Epidermal melanocyte (primary cell): ENCODE measurements around the gene ZBTB26.

Source experiments
- DNase-seq: peaks from one replicate; pipeline ENCODE4 v3.0.0; 2011; ENCODE audit warnings: low spot score; ENCODE audit not compliant: insufficient read length

Gene ZBTB26, protein sequence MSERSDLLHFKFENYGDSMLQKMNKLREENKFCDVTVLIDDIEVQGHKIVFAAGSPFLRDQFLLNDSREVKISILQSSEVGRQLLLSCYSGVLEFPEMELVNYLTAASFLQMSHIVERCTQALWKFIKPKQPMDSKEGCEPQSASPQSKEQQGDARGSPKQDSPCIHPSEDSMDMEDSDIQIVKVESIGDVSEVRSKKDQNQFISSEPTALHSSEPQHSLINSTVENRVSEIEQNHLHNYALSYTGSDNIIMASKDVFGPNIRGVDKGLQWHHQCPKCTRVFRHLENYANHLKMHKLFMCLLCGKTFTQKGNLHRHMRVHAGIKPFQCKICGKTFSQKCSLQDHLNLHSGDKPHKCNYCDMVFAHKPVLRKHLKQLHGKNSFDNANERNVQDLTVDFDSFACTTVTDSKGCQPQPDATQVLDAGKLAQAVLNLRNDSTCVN

DNA sequence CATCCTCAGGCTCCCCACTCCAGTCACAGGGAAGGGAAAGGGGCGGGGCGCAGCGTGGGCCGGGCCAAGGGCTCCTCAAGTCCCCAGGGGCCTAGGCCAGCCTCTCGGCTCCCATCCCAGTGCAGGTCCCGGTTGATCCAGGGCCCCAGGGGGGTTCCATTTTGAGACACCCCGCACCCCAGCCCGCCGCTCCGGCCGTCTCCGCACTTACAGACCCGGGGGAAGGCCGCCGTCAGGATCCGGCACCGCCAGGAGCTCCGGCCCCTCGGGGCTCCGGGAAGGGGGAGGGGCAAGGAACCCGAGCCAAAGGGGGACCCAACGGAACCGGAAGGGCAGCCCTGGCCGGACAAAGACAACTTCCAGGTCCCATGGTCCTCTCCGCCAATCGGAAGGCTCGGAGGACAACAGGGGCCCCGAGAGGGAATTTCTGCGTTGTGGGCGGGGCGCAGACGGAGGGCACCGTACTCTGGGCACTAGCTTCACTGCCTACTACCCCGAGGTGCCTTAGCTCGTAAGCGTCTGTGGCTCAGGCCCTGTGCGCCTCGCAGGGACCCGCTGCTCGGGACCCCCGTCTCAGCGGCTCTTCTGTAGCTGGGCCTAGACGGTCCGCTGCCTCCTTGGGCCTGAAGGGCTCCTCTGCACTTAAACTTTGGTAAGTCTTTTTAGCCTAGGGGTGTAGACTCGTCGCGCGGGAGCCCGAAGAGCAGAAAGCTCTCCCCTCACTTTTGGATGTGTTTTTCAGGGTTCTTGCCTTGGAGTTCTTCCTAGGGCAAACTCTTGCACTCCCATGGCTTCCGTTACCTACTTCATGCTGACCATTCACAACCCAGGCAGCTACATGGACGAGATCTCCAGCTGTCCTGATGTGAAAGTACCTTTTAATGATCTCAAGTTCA, at the start of gene ZBTB26:
Gene ZBTB26 (minus strand): TSS at position 287 of the 896 bp plus-strand sequence. CDS start 11,578 bp downstream, outside the sequence.
- peak; percentile 98 for DNase-seq

DNA sequence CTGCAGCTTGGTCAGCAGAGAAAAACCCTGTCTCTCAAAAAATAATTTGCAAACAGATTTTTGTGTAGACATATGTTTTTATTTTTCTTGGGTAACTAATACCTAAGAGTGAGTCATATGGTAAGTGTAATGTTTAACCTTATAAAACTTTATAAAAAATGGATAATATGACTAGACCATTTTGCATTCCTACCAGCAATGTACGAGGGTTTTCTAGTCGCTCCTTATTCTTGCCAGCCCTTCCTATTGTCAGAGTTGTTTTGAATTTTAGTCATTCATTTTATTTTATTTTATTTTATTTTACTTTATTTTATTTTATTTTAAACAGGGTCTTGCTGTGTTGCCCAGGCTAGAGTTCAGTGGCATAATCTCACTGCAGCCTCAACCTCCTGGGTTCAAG, 47.3 kb upstream of the ZBTB26 start:
- DNase-seq, result no peak

DNA sequence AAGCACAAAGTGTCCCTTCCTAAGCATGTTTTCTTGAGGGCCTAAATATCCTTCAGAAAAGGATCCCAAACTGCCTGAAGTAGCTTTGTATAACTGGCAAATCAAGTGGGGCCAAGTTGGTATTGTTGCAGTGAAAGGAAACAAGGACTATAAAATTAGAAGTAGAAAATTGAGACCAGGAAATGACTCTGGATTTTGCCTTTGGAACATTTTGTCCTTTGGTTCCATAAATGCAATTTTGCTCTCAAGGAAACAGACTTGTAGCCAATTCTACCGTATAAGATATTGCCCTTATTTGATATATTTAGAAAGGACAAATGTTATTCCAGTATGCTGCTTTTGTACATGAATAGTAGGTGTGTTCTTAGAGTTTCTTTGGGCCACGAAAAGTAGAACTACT, 43.9 kb upstream of the ZBTB26 start:
- DNase-seq, result no peak

DNA sequence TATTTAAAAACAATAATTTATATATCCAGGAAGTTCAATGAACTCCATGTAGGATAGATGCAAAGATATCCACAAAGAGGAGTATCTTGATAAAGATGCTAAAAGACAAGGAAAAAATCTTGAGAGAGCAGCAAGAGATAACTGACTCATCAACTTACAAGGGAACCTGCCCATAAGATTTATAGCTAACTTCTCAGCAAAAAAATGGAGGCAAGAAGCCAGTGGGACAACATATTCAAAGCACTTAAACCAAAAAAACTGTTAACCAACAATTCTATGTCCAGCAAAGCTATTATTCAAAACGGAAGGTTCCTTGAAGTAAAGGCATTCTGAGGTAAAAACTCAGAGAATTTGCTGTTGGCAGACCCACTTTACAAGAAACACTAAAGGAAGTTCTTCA, 29.8 kb upstream of the ZBTB26 start:
- DNase-seq, result no peak

DNA sequence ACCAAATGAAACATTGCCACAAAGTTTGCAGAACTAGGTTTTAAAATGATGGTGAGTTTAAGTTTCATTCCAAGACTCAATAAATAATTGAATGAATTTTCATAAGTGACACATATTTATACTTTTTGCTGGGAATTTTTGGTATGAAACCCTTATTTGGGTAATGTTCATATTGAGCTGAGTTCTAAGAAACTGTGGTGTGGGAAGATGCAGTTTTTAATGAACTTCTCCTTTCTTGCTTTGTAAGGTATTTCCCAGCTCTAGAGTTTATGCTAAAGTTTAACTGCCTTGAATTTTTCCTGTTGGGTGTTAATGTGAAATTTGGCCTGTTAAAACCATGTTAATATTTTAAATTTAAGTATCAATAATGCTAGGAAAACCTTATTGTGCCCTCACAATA, 24.6 kb upstream of the ZBTB26 start:
- no peak for DNase-seq

DNA sequence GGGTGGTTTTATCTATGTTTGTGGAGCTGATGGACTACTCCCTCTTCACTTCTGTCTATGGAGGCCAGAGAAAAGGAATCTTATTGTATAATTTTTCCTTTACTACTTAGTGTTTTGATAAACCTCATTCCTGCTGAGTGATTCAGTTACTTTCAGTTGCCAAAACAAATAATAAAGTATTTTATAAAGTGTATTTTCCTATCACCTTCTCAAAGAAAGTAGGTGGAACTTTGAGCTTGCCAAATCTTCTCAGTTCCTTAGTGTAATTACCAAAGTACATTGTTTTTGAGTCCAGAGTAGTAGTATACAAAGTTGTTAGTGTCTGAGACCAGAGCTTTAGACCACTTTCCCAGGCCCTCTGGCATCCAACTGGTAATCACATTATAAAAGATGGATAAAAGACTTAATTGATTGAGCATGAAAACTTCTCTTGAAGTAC, 23.0 kb upstream of the ZBTB26 start:
- DNase-seq, result peak; percentile 27

DNA sequence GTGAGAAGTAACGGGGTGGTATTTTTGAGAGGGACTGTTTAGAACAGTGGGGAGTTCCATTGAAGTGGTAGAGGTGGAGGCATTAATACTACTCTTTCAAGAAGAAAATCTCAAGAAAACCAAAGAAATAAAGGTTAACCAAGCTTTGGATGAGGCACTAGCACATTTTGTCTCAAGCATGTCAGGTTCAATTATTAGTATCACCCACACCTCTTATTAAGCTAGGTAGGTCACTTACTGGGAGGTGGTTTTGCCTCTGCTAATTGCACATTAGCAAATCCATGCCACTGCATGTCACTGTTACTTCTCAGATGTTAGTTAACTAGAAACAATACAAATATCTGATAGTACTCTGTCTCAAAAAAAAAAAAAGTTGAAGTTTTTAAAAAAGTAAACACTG, 19.7 kb upstream of the ZBTB26 start:
- DNase-seq, result no peak

DNA sequence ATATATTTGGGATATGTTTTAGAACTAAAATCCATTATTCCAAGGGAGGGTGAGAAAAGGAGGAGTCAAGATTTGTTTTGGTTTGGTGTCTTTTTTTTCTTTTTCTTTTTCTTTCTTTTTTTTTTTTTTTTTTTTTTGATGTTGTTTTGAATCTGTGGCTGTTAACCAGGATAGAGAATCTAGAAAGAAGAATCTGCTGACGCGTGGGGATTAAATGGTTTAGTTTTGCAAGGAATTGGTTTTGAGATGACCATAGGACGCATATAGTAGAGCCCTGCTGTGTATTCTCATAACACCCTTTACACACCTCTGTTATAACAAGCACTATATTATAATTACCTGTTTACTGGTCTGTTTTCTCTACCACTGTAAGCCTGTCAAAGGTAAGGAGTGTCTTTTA, 19.0 kb upstream of the ZBTB26 start:
- no peak for DNase-seq

DNA sequence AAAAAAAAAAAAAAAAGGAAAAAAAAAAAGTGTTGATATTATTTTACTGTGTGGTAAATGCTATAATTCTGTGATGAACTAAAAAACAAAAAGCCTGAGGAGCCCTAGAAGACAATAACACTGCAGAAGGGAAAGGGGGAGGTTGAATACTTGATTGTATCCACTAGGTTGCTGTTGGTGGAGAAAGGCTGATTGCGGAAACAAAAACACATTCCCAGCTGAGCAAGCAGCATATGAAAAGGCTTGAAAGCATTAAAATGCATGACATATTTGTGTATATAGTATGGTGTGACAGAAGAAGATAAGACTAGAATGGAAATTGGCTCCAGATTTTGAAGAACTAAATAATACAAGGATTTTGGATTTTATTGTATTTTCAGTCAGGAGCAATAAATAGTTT, 18.4 kb upstream of the ZBTB26 start:
- DNase-seq, result no peak

DNA sequence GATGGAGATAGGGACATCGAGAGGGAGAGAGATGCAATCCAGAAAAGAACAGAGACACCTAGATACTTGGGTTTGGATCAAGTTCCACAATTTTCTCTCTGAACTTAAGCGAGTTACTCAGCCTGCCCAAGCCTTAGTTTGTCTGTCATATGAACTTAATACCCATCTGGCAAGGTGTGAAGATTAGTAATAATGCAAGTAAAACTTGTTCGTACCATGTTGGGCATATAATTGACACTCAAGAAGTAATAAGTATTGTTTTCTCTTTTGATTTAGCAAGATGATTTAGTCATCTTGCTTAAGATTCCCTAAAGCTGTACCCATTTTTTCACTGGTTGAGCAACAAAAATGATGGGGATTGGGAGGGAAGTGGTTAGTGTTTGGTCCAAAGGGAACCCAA, 17.0 kb upstream of the ZBTB26 start:
- DNase-seq, result no peak

DNA sequence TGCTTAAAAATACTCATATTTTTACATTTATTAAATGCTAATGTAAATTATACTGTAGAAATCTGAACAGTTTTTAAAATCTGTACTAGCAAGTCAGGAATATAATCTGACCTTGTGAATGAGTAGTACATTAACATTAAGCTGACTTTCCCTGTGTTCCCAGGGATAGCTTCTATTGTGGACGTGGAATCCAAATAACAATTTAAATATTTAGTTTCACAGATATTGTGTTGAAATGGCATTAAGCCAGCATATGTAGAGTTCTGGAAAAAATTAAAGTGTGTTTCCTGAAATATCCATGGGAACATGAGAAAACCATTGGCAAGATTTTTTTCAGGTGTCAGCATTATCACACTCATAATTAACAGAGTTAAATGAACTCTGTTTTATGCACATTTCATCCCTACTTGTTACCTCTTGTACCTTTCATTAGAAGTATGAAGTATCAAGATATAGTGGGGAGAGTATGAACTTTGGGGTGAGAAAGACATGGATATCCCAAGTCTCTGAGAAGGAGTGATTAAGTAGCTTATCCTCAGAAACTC, 15.2 kb upstream of the ZBTB26 start:
- no peak for DNase-seq

DNA sequence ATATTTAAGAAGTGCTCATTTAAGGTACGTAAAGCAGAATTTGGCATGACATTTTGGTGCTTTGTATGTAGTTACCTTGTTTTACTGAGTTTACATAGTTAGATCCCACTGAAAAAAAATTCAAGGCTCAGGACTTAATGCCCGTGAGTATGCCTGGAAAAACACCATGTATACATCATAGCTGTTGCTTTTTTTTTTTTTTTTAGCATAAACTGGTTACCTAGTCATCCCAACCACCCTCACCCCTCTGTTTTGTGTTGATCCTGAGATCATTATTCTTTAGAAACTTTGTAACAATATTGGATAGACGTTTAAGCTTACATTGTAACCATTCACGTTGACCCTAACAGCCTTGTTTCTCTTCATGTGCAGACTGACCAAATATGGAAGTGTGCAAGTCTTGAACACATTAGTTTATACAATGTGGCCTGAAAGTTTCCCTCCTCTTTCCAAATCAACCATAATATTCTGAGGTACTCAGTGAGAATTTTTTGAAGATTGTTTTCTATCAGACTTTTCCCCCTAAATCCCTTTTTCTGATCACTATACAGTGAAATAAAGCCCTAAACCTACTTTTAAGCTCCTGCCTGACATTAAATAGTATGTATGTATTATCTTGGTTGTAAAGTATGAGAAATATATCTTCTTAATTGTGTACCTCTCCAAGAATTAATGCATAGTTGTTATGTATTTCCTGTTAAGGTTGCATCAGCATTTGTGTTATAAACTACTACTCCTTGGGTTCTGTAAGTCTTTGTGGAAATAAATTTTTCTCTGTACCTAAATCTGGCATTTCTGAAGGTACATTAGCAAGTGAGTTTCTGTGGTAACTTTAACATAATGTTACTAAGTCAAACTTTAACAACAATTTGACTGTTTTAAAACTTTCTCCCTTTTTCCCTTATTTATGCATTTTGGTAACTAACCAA, 13.9 kb upstream of the ZBTB26 start:
- DNase-seq, result no peak

DNA sequence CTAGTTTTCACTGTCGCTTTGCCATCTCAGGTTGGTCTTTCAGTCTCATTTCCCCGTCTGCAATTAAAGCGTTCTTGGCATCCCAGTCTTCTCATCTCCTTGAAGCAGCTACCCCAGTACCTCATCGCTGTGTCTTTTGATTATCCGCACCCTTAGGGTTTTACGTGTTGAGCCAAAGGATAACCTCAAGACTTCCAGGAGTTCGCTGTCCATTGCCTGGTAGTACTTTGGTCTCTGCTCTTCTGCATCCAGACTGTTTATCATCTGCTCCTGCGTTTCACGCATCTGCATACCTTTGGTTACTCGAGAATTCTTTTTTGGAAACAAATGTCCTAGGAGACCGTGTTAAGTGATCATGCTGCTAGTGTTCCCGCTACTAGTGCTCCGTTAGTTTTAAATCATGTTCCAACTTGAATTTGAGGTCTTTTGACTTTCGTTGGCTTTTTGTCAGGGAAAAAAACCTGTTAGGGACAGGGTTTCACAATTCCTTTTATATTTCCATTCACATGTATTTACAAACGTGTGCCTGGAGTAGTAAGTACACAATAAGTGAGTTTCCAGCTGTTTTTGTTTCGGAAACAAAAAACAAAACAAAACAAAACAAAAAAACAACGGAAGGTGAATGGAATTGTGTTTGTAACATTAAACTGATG, 10.4 kb upstream of the ZBTB26 start:
- no peak for DNase-seq

DNA sequence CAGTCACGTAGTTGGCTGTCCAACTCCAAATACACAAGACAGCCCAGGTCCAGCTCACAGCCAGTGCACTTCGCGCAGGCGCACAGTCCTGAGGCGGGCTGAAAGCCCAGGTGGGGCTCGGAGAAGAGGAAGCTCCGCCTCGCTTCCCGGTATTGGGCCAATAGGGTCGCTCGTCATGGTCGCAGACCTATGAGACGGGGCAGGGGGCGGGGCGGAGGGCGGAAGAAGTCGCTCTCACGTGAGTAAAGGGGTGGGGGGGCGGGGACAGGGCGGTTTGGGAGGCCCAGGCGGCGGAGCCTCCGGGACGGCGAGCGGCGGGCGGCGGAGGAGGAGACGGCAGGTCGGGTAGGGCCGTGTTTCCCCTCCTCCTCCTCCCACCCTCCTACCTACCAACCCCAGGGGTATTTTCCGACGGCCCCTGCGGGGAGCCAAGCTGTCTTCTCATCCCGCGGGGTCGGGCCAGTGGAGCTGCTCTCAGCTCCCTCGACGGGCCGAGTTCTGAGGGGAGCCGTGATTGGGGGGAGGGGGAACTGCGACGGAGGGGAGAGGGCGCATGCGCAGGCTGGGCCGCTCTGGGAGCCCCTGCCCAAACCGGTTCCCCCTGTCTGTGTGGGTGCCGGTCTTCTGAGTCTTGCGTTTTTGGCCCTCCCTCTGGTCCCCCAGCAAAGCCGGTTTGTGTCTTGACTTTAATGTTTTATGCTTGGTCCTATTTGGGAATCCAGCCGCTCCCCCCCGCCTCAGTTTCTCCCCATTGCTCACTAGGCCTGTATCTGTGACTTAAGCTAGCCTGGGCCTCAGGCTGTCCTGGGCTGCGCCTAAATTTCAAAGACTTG, 9.7 kb upstream of the ZBTB26 start, which contains the start of gene RABGAP1:
Gene RABGAP1 (plus strand): TSS at position 272 of the 833 bp plus-strand sequence. CDS start 16,040 bp downstream, outside the sequence.
- DNase-seq, result peak; percentile 96

DNA sequence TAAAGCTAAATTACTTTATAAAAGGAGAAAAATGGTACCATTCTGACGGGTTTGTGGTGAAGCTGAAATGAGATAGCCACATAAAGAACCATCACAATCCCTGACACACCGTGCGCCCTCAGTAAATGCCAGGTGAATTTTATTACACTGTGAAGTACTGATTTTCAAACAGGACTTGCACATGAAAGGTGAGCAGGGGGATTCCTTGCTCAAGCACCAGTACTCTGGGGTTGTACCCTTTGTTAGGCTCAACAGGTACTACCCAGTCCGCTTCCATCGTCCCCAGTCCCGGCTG, 9.1 kb upstream of the ZBTB26 start:
- DNase-seq, result no peak

DNA sequence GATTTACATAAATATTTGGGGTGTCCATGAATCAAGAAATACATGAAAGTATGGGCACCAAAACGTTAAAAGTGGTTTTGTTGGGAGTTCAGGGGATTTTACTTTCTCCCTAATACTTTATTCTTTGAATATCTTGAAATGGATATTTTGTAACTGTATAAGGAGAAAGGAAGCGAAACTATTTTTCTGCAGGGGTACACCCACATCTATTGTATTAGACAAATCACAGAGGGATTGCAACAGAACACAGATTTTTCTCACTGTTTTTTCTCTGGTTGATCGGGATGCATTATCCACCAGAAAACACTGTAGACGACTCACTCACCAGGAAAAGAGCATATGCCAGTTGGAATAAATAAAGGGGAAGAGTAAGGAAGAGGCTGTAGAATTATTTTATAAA, 8.3 kb upstream of the ZBTB26 start:
- DNase-seq, result no peak

DNA sequence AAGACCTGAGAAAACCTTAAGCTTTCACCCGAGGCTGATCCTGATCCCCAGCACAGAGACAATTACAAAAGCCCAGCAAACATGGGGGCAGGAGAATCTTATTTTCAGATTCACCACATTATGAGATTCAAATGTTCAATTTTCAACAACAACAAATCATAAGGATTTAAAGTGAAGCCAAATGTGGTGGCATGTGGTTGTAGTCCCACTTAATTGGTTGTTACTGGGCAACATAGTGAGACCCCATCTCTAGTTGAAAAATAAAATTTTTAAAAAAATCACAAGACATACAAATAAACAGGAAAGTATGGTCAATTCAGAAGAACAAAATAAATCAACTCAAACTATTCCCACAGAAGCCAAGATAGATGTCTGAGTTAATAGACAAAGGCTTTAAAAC, 5.6 kb upstream of the ZBTB26 start:
- no peak for DNase-seq

DNA sequence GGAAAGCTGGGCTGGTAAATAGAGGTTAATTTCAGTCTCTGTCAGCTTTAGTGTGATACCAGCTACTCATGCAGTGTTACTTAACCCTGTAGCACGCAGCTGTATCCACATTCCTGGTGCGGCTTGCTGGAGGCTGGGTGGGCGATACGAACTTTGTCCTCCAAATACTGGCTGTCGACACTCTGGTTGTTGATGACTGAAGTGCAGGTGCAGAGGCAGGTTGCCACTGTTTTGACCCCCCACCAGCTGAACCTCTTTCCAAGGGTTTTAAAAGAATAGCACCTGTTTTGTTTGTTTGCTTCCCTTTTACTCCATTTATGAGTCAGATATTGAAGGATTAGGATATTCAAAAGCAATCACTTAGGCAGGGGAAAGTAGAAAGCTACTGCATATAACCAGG, 5.2 kb upstream of the ZBTB26 start:
- no peak for DNase-seq

DNA sequence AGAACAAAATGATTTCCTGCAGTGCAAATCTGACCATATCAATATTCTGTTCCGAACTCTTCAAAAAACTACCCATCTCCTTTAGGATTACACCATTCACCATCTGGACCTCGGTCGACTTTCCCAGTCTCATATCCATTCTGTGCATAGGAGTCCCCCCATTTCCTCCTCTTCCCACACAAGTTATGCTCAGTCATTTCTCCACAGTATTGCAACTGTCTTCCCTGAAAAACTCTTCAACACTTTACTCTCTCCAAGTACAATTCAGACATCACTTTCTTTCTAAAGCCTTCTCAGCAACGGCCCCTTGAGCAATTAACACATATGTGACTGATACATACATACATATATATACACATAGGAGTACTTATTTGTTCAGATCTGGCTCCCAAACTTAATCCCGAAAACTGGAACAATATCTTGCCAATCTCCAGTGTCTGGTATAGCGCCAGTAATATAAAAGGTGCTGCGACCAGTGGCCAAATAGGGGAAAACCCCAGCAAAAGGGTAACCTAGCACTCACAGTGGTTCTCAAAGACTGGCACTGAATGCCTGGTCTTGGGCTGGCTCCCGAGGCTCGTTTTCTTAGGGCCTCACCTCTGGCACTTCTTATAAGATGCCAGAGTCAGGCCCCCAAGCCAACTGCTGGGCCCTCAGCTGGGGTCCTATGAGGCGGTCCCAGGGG, 629 bp downstream of the ZBTB26 start:
- no peak for DNase-seq
